ENCODE data around the gene ADI1. TPM values are rescaled to one million over a fixed set of nuclear protein-coding genes. Genes with fewer than 3 reads are reported as not detected.
"Not testable (repeated sequence)": the region's sequence is repeated elsewhere in the genome, so short reads cannot be mapped to it uniquely, and the experiment has no call there.

ADI1 gene
- total RNA-seq, 1 donor from 2014 or later = 195 TPM

DNA sequence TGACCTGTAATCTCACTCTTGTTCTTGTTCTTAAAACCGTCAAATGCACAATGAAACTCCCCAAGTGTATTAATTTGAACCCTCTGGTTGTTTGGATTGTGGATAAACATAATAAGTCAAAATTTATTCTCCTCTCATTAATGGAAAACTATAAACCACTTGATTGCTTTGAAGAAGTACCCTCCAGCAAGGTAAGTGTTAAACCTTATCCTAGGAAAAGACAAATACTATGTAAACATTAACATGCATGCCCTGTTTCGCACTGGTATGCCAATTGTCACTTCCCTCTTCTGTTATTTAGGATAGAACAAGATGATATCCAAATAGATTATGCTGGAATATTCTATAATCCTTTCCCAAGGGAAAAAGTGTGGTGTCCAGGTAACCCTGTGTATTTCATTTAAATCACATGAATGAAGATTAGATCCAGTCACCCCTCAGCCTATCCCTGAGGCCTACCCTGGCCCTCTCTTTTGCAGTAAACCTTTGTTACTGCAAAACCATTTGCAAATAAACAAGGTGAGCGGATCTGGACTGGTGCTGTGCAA lies 1.3 kb downstream of the ADI1 start:
- Histone ChIP-seq H3K36me3 (peaks cover 16% of the 10 kb centered on the region), H3K4me3 (peak overlapping the region; percentile 96), H3K27ac (replicated peaks) (peak overlapping the region; percentile 100), H3K4me1 (peaks cover 56% of the 10 kb centered on the region), H3K9me3 (replicated peaks) (peaks cover 8% of the 10 kb centered on the region), H3K27me3 (ENCODE audit: low read depth) (no peaks in the 10 kb centered on the region)
- no peak for DNase-seq
- TF ChIP-seq, protein P1, sequence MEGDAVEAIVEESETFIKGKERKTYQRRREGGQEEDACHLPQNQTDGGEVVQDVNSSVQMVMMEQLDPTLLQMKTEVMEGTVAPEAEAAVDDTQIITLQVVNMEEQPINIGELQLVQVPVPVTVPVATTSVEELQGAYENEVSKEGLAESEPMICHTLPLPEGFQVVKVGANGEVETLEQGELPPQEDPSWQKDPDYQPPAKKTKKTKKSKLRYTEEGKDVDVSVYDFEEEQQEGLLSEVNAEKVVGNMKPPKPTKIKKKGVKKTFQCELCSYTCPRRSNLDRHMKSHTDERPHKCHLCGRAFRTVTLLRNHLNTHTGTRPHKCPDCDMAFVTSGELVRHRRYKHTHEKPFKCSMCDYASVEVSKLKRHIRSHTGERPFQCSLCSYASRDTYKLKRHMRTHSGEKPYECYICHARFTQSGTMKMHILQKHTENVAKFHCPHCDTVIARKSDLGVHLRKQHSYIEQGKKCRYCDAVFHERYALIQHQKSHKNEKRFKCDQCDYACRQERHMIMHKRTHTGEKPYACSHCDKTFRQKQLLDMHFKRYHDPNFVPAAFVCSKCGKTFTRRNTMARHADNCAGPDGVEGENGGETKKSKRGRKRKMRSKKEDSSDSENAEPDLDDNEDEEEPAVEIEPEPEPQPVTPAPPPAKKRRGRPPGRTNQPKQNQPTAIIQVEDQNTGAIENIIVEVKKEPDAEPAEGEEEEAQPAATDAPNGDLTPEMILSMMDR (IDR thresholded peaks at IDR 0.05; ENCODE audit: borderline replicate concordance) = no peak
- intact Hi-C loops (cut with micrococcal nuclease) = no loop called here

DNA sequence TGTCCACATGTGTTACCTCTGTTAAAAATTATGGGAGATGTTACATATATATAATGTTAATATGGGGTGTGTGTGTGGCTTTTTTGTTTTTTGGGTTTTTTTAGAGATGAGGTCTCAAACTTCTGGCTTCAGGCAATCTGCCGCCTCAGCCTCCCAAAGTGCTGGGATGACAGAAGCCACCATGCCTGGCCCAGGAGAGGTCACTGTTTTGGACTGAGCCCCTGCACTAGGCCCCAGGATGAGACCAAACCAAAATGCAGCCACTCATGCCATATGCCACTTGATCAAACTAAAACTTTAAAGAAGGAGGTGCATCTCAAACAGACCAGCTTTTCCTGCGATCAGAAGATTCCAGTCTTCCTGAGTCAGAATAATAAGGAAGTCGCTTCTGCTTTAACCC lies 2.5 kb downstream of the ADI1 start:
- no peak for DNase-seq
- peaks cover 8% of the 10 kb centered on the region for H3K9me3 ChIP-seq (replicated peaks)
- H3K36me3 ChIP-seq = peaks cover 28% of the 10 kb centered on the region
- intact Hi-C loops (cut with micrococcal nuclease) = no loop called here
- peaks cover 45% of the 10 kb centered on the region for H3K4me1 ChIP-seq
- no peak overlapping the region for H3K27ac ChIP-seq (replicated peaks)
- TF ChIP-seq, protein P1 (IDR thresholded peaks at IDR 0.05; ENCODE audit: borderline replicate concordance) = no peak
- no peaks in the 10 kb centered on the region for H3K27me3 ChIP-seq (ENCODE audit: low read depth)
- H3K4me3 ChIP-seq = no peak overlapping the region

DNA sequence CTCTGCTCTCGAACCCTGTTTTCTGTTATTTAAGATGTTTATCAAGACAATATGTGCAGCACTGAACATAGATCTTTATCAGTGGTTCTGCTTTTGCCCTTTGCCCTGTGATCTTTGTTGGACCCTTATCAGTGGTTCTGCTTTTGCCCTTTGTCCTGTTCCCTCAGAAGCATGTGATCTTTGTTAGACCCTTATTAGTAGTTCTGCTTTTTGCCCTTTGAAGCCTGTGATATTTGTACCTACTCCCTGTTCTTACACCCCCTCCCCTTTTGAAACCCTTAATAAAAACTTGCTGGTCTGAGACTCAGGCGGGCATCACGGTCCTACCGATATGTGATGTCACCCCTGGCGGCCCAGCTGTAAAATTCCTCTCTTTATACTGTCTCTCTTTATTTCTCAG lies 3.9 kb downstream of the ADI1 start:
- Histone ChIP-seq H3K36me3 (peaks cover 42% of the 10 kb centered on the region), H3K4me1 (peaks cover 31% of the 10 kb centered on the region)
- H3K4me3 ChIP-seq; H3K27me3 ChIP-seq (ENCODE audit: low read depth); H3K27ac ChIP-seq (replicated peaks); intact Hi-C loops (cut with micrococcal nuclease); DNase-seq; H3K9me3 ChIP-seq (replicated peaks): not testable (repeated sequence)

DNA sequence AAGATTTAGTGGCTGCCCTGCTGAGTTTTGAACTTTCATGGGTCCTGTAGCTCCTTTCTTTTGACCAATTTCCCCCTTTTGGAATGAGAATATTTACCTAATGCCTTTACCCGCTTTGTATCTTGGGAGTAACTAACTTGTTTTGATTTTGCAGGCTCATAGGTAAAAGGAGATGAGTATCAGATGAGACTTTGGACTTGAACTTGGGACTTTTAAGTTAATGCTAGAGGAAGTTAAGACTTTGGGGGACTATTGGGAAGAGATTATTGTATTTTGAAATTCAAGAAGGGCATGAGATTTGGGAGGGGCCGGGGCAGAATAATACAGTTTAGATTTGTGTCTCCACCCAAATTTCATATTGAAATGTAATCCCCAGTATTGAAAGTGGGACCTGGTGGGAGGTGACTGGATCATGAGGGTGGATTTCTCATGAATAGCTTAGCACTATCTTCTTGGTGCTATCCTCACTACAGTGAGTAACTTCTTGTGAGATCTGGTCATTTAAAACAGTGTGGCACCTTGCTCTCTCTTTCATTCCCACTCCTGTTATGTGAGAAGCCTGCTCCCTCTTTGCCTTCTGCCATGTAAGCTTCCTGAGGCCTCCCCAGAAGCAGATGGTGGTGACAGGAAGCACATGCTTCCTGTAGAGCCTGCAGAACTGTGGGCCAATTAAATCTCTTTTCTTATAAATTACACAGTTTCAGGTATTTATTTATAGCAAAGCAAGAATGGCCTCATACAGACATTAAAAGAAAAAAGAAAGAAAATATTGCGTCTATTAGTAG lies 6.1 kb downstream of the ADI1 start:
- Histone ChIP-seq H3K27ac (replicated peaks) (no peak overlapping the region), H3K9me3 (replicated peaks) (peaks cover 11% of the 10 kb centered on the region), H3K27me3 (ENCODE audit: low read depth) (no peaks in the 10 kb centered on the region), H3K4me1 (peaks cover 13% of the 10 kb centered on the region), H3K36me3 (peaks cover 62% of the 10 kb centered on the region), H3K4me3 (no peak overlapping the region)
- DNase-seq = no peak
- intact Hi-C loops (cut with micrococcal nuclease) = no loop called here
- TF ChIP-seq, protein P1 (IDR thresholded peaks at IDR 0.05; ENCODE audit: borderline replicate concordance) = no peak

DNA sequence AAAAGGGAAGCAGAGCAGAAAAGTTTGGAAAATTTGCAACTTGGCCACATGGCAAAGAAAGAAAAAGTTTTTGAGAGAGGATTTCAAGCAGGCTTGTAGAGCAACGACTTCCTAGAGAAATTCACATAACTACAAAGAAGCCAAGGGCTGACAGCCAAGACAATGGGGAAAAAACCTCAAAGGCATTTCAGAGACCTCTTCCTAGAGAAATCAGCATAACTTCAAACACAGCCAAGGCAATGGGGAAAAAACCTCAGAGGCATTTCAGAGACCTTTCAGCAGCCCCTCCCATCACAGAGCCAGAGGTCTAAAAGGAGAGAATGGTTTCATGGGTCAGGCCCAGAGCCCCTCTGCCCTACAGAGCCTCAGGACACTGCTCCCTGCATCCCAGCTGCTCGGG lies 7.2 kb downstream of the ADI1 start:
- TF ChIP-seq, protein P1 (IDR thresholded peaks at IDR 0.05; ENCODE audit: borderline replicate concordance) = no peak
- peaks cover 73% of the 10 kb centered on the region for H3K36me3 ChIP-seq

DNA sequence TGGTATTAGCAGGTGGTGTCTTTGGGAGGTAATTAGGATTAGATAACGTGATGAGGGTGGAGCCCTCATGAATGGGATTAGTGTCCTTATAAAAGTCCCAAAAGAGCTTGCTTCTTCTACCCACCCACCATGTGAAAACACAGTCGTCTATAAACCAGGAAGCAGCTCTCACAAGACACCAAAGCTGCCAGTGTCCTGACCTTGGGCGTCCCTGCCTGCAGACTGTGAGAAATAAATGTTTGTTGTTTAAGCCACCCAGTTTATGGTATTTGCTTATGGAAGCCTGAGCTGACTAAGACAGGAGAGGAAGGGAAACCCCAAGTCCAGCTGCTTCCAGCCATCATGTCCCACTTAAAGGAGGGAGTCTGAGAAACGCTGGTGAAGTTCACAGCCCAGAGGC lies 13.6 kb downstream of the ADI1 start:
- H3K36me3 ChIP-seq = peaks cover 84% of the 10 kb centered on the region
- intact Hi-C loops (cut with micrococcal nuclease) = no loop called here
- H3K27me3 ChIP-seq (ENCODE audit: low read depth) = no peaks in the 10 kb centered on the region
- DNase-seq = no peak
- H3K9me3 ChIP-seq (replicated peaks) = peaks cover 4% of the 10 kb centered on the region
- TF ChIP-seq, protein P1 (IDR thresholded peaks at IDR 0.05; ENCODE audit: borderline replicate concordance) = no peak
- H3K27ac ChIP-seq (replicated peaks) = peak overlapping the region; percentile 75
- peaks cover 21% of the 10 kb centered on the region for H3K4me1 ChIP-seq
- H3K4me3 ChIP-seq = no peak overlapping the region

More for the DNA sequence above, 7.2 kb downstream of the ADI1 start:
- H3K4me1 ChIP-seq = peaks cover 2% of the 10 kb centered on the region
- H3K9me3 ChIP-seq (replicated peaks) = peaks cover 11% of the 10 kb centered on the region
- no peak overlapping the region for H3K4me3 ChIP-seq
- H3K27me3 ChIP-seq (ENCODE audit: low read depth) = no peaks in the 10 kb centered on the region
- intact Hi-C loops (cut with micrococcal nuclease) = no loop called here
- H3K27ac ChIP-seq (replicated peaks) = no peak overlapping the region
- DNase-seq = no peak

All from left ventricle myocardium inferior (tissue), 1 donor.